Neuron (in vitro differentiated cells): ENCODE results near the gene MUCL1.
"Not testable (repeated sequence)": the region's sequence is repeated elsewhere in the genome, so short reads cannot be mapped to it uniquely, and the experiment has no call there.

ENCODE experiments used
- H2AFZ ChIP-seq: one replicate; pipeline ENCODE4 v1.6.1; 2013; ENCODE audit warnings: low read depth, mild to moderate bottlenecking, inconsistent platforms, low read length, moderate library complexity
- H3K27me3 ChIP-seq: one replicate; pipeline ENCODE4 v1.6.1; 2013; ENCODE audit warnings: low read length; ENCODE audit not compliant: insufficient read depth
- H3K36me3 ChIP-seq: one replicate; pipeline ENCODE4 v1.6.1; 2013; ENCODE audit warnings: low read length; ENCODE audit not compliant: insufficient read depth
- H3K4me1 ChIP-seq: one replicate; pipeline ENCODE4 v1.6.1; 2013; ENCODE audit warnings: low read length; ENCODE audit not compliant: insufficient read depth
- H3K4me3 ChIP-seq: 2 replicates; pipeline ENCODE4 v1.5.1; 2013; ENCODE audit warnings: mild to moderate bottlenecking, low read length, moderate library complexity
- H3K9me3 ChIP-seq: one replicate; pipeline ENCODE4 v1.6.1; 2013; ENCODE audit warnings: low read length

MUCL1 gene

GRCh38 chr12:54868690-54869089, 14.4 kb downstream of the MUCL1 start:
- H3K4me3 ChIP-seq: no peak overlapping the region
- no peaks in the 10 kb centered on the region for H3K27me3 ChIP-seq
- no peaks in the 10 kb centered on the region for H3K4me1 ChIP-seq
- no peaks in the 10 kb centered on the region for H3K9me3 ChIP-seq
- no peak overlapping the region for H2AFZ ChIP-seq
- no peaks in the 10 kb centered on the region for H3K36me3 ChIP-seq

GRCh38 chr12:54870048-54870447, 15.7 kb downstream of the MUCL1 start:
- Histone ChIP-seq H3K4me1 (no peaks in the 10 kb centered on the region), H3K4me3 (no peak overlapping the region), H2AFZ (no peak overlapping the region), H3K36me3 (no peaks in the 10 kb centered on the region), H3K27me3 (no peaks in the 10 kb centered on the region), H3K9me3 (no peaks in the 10 kb centered on the region)

- Histone ChIP-seq H3K9me3 (no peaks in the 10 kb centered on the region), H3K36me3 (no peaks in the 10 kb centered on the region), H3K4me1 (no peaks in the 10 kb centered on the region), H3K4me3 (no peak overlapping the region), H2AFZ (no peak overlapping the region), H3K27me3 (no peaks in the 10 kb centered on the region)
Observed at GRCh38 chr12:54870617-54871016, 16.3 kb downstream of the MUCL1 start.

- Histone ChIP-seq H2AFZ (no peak overlapping the region), H3K36me3 (no peaks in the 10 kb centered on the region), H3K4me1 (no peaks in the 10 kb centered on the region), H3K4me3 (no peak overlapping the region), H3K27me3 (no peaks in the 10 kb centered on the region), H3K9me3 (no peaks in the 10 kb centered on the region)
Observed at GRCh38 chr12:54879150-54879549, 24.8 kb downstream of the MUCL1 start.

- H3K9me3 ChIP-seq: no peaks in the 10 kb centered on the region
- H3K4me1 ChIP-seq: no peaks in the 10 kb centered on the region
- H3K27me3 ChIP-seq: no peaks in the 10 kb centered on the region
- H3K4me3 ChIP-seq: no peak overlapping the region
- no peaks in the 10 kb centered on the region for H3K36me3 ChIP-seq
- no peak overlapping the region for H2AFZ ChIP-seq
Observed at GRCh38 chr12:54879579-54879978, 25.3 kb downstream of the MUCL1 start.

- H2AFZ ChIP-seq: no peak overlapping the region
- no peaks in the 10 kb centered on the region for H3K9me3 ChIP-seq
- no peaks in the 10 kb centered on the region for H3K36me3 ChIP-seq
Observed at GRCh38 chr12:54882079-54882478, 27.8 kb downstream of the MUCL1 start.

GRCh38 chr12:54882597-54882996, 28.3 kb downstream of the MUCL1 start:
- not testable (repeated sequence) for H3K36me3 ChIP-seq, H3K9me3 ChIP-seq, H3K4me1 ChIP-seq, H3K4me3 ChIP-seq, H2AFZ ChIP-seq, H3K27me3 ChIP-seq

More at GRCh38 chr12:54882079-54882478, 27.8 kb downstream of the MUCL1 start:
- no peak overlapping the region for H3K4me3 ChIP-seq
- no peaks in the 10 kb centered on the region for H3K27me3 ChIP-seq
- H3K4me1 ChIP-seq: no peaks in the 10 kb centered on the region

GRCh38 chr12:54888428-54888827, 34.1 kb downstream of the MUCL1 start:
- not testable (repeated sequence) for H3K4me1 ChIP-seq, H3K9me3 ChIP-seq, H2AFZ ChIP-seq, H3K27me3 ChIP-seq, H3K4me3 ChIP-seq, H3K36me3 ChIP-seq

GRCh38 chr12:54890339-54890738, 36.0 kb downstream of the MUCL1 start:
- no peaks in the 10 kb centered on the region for H3K4me1 ChIP-seq
- no peaks in the 10 kb centered on the region for H3K27me3 ChIP-seq
- H3K9me3 ChIP-seq: no peaks in the 10 kb centered on the region
- H2AFZ ChIP-seq: no peak overlapping the region
- H3K36me3 ChIP-seq: no peaks in the 10 kb centered on the region
- H3K4me3 ChIP-seq: no peak overlapping the region

- H3K36me3 ChIP-seq: no peaks in the 10 kb centered on the region
- no peaks in the 10 kb centered on the region for H3K27me3 ChIP-seq
- H2AFZ ChIP-seq: no peak overlapping the region
- H3K4me3 ChIP-seq: no peak overlapping the region
- no peaks in the 10 kb centered on the region for H3K4me1 ChIP-seq
- no peaks in the 10 kb centered on the region for H3K9me3 ChIP-seq
Observed at GRCh38 chr12:54891717-54892478, 37.6 kb downstream of the MUCL1 start.
